ENCODE data around the gene RIOK3.
"Not testable (repeated sequence)": the region's sequence is repeated elsewhere in the genome, so short reads cannot be mapped to it uniquely, and the experiment has no call there.

Gene RIOK3

GRCh38 chr18:23504720-23505119 lies 51.6 kb downstream of the RIOK3 start:
- Histone ChIP-seq H3K36me3 (peaks cover 32% of the 10 kb centered on the region), H4K20me1 (peaks cover 34% of the 10 kb centered on the region), H3K4me2 (peak overlapping the region; percentile 96), H3K4me3 (peak overlapping the region; percentile 98), H3K4me1 (peaks cover 31% of the 10 kb centered on the region), H3K27ac (no peak overlapping the region), H3K27me3 (no peaks in the 10 kb centered on the region), H3K9ac (peak overlapping the region; percentile 90), H3K9me3 (no peaks in the 10 kb centered on the region)
- no peak for TF ChIP-seq Cebpa-rat (IDR thresholded peaks at IDR 0.05)

GRCh38 chr18:23506393-23506792 lies 53.3 kb downstream of the RIOK3 start:
- H4K20me1 ChIP-seq = peaks cover 34% of the 10 kb centered on the region
- H3K27me3 ChIP-seq = no peaks in the 10 kb centered on the region
- no peak overlapping the region for H3K9ac ChIP-seq
- H3K4me3 ChIP-seq = no peak overlapping the region
- H3K27ac ChIP-seq = no peak overlapping the region
- H3K36me3 ChIP-seq = peaks cover 46% of the 10 kb centered on the region
- H3K9me3 ChIP-seq = no peaks in the 10 kb centered on the region
- peaks cover 30% of the 10 kb centered on the region for H3K4me1 ChIP-seq
- TF ChIP-seq Cebpa-rat (IDR thresholded peaks at IDR 0.05) = no peak
- H3K4me2 ChIP-seq = no peak overlapping the region

- H3K27ac ChIP-seq, H3K4me3 ChIP-seq, H4K20me1 ChIP-seq, H3K27me3 ChIP-seq, H3K9ac ChIP-seq, H3K4me2 ChIP-seq, H3K4me1 ChIP-seq, H3K9me3 ChIP-seq: not testable (repeated sequence)
- H3K36me3 ChIP-seq = peaks cover 82% of the 10 kb centered on the region
Measured at GRCh38 chr18:23510923-23511322, 57.8 kb downstream of the RIOK3 start.

GRCh38 chr18:23512216-23512615 lies 59.1 kb downstream of the RIOK3 start:
- peaks cover 83% of the 10 kb centered on the region for H3K36me3 ChIP-seq
- H3K27ac ChIP-seq = not testable (repeated sequence)

GRCh38 chr18:23512641-23513040 lies 59.6 kb downstream of the RIOK3 start:
- Histone ChIP-seq H3K9me3 (no peaks in the 10 kb centered on the region), H3K4me3 (no peak overlapping the region), H3K27ac (no peak overlapping the region), H3K4me1 (no peaks in the 10 kb centered on the region), H3K36me3 (peaks cover 84% of the 10 kb centered on the region), H3K4me2 (no peak overlapping the region), H3K27me3 (no peaks in the 10 kb centered on the region), H4K20me1 (no peaks in the 10 kb centered on the region; the same call in 1 of the 2 replicates), H3K9ac (no peak overlapping the region)
- no peak for TF ChIP-seq Cebpa-rat (IDR thresholded peaks at IDR 0.05)

More at GRCh38 chr18:23512216-23512615, 59.1 kb downstream of the RIOK3 start:
- H3K4me3 ChIP-seq, H3K9ac ChIP-seq, H3K9me3 ChIP-seq, H3K4me1 ChIP-seq, H3K27me3 ChIP-seq, H3K4me2 ChIP-seq, H4K20me1 ChIP-seq: not testable (repeated sequence)

- peaks cover 12% of the 10 kb centered on the region for H3K4me1 ChIP-seq
- peaks cover 86% of the 10 kb centered on the region for H3K36me3 ChIP-seq
- H3K27ac ChIP-seq = no peak overlapping the region
- H3K4me2 ChIP-seq = no peak overlapping the region
- H3K27me3 ChIP-seq = no peaks in the 10 kb centered on the region
- no peaks in the 10 kb centered on the region for H4K20me1 ChIP-seq
- H3K4me3 ChIP-seq = no peak overlapping the region
- H3K9ac ChIP-seq = no peak overlapping the region
- no peaks in the 10 kb centered on the region for H3K9me3 ChIP-seq
- no peak for TF ChIP-seq Cebpa-rat (IDR thresholded peaks at IDR 0.05)
Measured at GRCh38 chr18:23515911-23516546, 62.9 kb downstream of the RIOK3 start.

GRCh38 chr18:23519734-23520133 lies 66.6 kb downstream of the RIOK3 start:
- no peaks in the 10 kb centered on the region for H3K27me3 ChIP-seq
- H4K20me1 ChIP-seq = no peaks in the 10 kb centered on the region
- no peak for TF ChIP-seq Cebpa-rat (IDR thresholded peaks at IDR 0.05)
- no peak overlapping the region for H3K27ac ChIP-seq
- no peak overlapping the region for H3K4me3 ChIP-seq
- H3K36me3 ChIP-seq = peaks cover 88% of the 10 kb centered on the region
- no peak overlapping the region for H3K4me2 ChIP-seq
- peaks cover 49% of the 10 kb centered on the region for H3K4me1 ChIP-seq
- H3K9ac ChIP-seq = no peak overlapping the region
- H3K9me3 ChIP-seq = no peaks in the 10 kb centered on the region

GRCh38 chr18:23521271-23521670 lies 68.2 kb downstream of the RIOK3 start:
- Histone ChIP-seq H4K20me1 (no peaks in the 10 kb centered on the region), H3K36me3 (peaks cover 95% of the 10 kb centered on the region), H3K9me3 (no peaks in the 10 kb centered on the region), H3K27ac (no peak overlapping the region), H3K4me1 (peaks cover 49% of the 10 kb centered on the region), H3K4me3 (no peak overlapping the region), H3K9ac (no peak overlapping the region), H3K4me2 (peak overlapping the region; percentile 36; the same call in 1 of the 2 replicates), H3K27me3 (no peaks in the 10 kb centered on the region)
- TF ChIP-seq Cebpa-rat (IDR thresholded peaks at IDR 0.05) = no peak

GRCh38 chr18:23521907-23522306 lies 68.8 kb downstream of the RIOK3 start:
- no peaks in the 10 kb centered on the region for H3K9me3 ChIP-seq
- peak overlapping the region; percentile 70; the same call in 1 of the 2 replicates for H3K27ac ChIP-seq
- no peak overlapping the region; the same call in 1 of the 2 replicates for H3K9ac ChIP-seq
- TF ChIP-seq Cebpa-rat (IDR thresholded peaks at IDR 0.05) = no peak
- H4K20me1 ChIP-seq = no peaks in the 10 kb centered on the region
- peaks cover 95% of the 10 kb centered on the region for H3K36me3 ChIP-seq
- no peaks in the 10 kb centered on the region for H3K27me3 ChIP-seq
- peaks cover 49% of the 10 kb centered on the region for H3K4me1 ChIP-seq
- no peak overlapping the region for H3K4me3 ChIP-seq
- no peak overlapping the region for H3K4me2 ChIP-seq

- Histone ChIP-seq H4K20me1 (no peaks in the 10 kb centered on the region), H3K4me1 (peaks cover 54% of the 10 kb centered on the region), H3K4me2 (peak overlapping the region; percentile 73), H3K36me3 (peaks cover 96% of the 10 kb centered on the region), H3K9me3 (no peaks in the 10 kb centered on the region), H3K9ac (peak overlapping the region; percentile 42), H3K27ac (peak overlapping the region; percentile 70), H3K27me3 (no peaks in the 10 kb centered on the region), H3K4me3 (no peak overlapping the region; the same call in 1 of the 2 replicates)
- TF ChIP-seq Cebpa-rat (IDR thresholded peaks at IDR 0.05) = no peak
Measured at GRCh38 chr18:23523429-23524212, 70.5 kb downstream of the RIOK3 start.

Data from BLaER1 (cell line).